Urinary bladder (tissue), 2 donors: ENCODE measurements around the gene OR52E1. TPM values are rescaled to one million over a fixed set of nuclear protein-coding genes. Genes with fewer than 3 reads are reported as not detected.

ENCODE experiments used
- polyA plus RNA-seq: library from polyadenylated mRNA; stranded (reverse); fragments of 200-250 nt; gene quantifications from one replicate; pipeline ENCODE4 v1.2.3, GENCODE V29; 2013
- total RNA-seq: library from RNA; depleted of rRNA; stranded (reverse); fragments of >200 nt; gene quantifications from one replicate; pipeline ENCODE4 v1.2.3, GENCODE V29; 2014
- donor health status: healthy.

Gene OR52E1
- total and polyA plus RNA-seq, 2 donors = not detected

Other genes starting within 250 kb of the OR52E1 start
- gene OR51F2, start 248.3 kb upstream of the OR52E1 start, total RNA-seq = not detected
- gene OR51F2, start 248.3 kb upstream of the OR52E1 start, polyA plus RNA-seq = not detected
- not detected for gene OR51S1, start 220.4 kb upstream of the OR52E1 start, total RNA-seq
- gene OR51S1, start 220.4 kb upstream of the OR52E1 start, polyA plus RNA-seq = not detected
- gene OR51T1, start 187.7 kb upstream of the OR52E1 start, total RNA-seq = not detected
- not detected for gene OR51T1, start 187.7 kb upstream of the OR52E1 start, polyA plus RNA-seq
- gene OR51A7, start 165.8 kb upstream of the OR52E1 start, total RNA-seq = not detected
- not detected for gene OR51A7, start 165.8 kb upstream of the OR52E1 start, polyA plus RNA-seq
- not detected for gene OR51G2, start 150.2 kb upstream of the OR52E1 start, total RNA-seq
- not detected for gene OR51G2, start 150.2 kb upstream of the OR52E1 start, polyA plus RNA-seq
- not detected for gene OR51G1, start 145.2 kb upstream of the OR52E1 start, total RNA-seq
- gene OR51G1, start 145.2 kb upstream of the OR52E1 start, polyA plus RNA-seq = not detected
- gene OR51A4, start 122.0 kb upstream of the OR52E1 start, total RNA-seq = not detected
- gene OR51A4, start 122.0 kb upstream of the OR52E1 start, polyA plus RNA-seq = not detected
- not detected for gene OR51A2, start 113.9 kb upstream of the OR52E1 start, total RNA-seq
- not detected for gene OR51A2, start 113.9 kb upstream of the OR52E1 start, polyA plus RNA-seq
- not detected for gene OR51L1, start 74.7 kb upstream of the OR52E1 start, total RNA-seq
- gene OR51L1, start 74.7 kb upstream of the OR52E1 start, polyA plus RNA-seq = not detected
- not detected for gene OR52J3, start 23.0 kb upstream of the OR52E1 start, total RNA-seq
- not detected for gene OR52J3, start 23.0 kb upstream of the OR52E1 start, polyA plus RNA-seq
- not detected for gene OR52E2, start 9.9 kb upstream of the OR52E1 start, total RNA-seq
- gene OR52E2, start 9.9 kb upstream of the OR52E1 start, polyA plus RNA-seq = not detected
- not detected for gene OR52A5, start 68.8 kb downstream of the OR52E1 start, total RNA-seq
- not detected for gene OR52A5, start 68.8 kb downstream of the OR52E1 start, polyA plus RNA-seq
- not detected for gene OR52A1, start 85.2 kb downstream of the OR52E1 start, total RNA-seq
- not detected for gene OR52A1, start 85.2 kb downstream of the OR52E1 start, polyA plus RNA-seq
- gene OR51V1, start 131.1 kb downstream of the OR52E1 start, total RNA-seq = not detected
- not detected for gene OR51V1, start 131.1 kb downstream of the OR52E1 start, polyA plus RNA-seq
- gene HBB, start 157.5 kb downstream of the OR52E1 start, total RNA-seq = 394 TPM
- gene HBB, start 157.5 kb downstream of the OR52E1 start, polyA plus RNA-seq = 10.1 TPM
- gene HBD, start 164.9 kb downstream of the OR52E1 start, total RNA-seq = not detected
- gene HBD, start 164.9 kb downstream of the OR52E1 start, polyA plus RNA-seq = not detected
- 39.3 TPM for gene HBG1, start 180.3 kb downstream of the OR52E1 start, total RNA-seq
- not detected for gene HBG1, start 180.3 kb downstream of the OR52E1 start, polyA plus RNA-seq
- 2,457 TPM for gene HBG2, start 185.2 kb downstream of the OR52E1 start, total RNA-seq
- gene HBG2, start 185.2 kb downstream of the OR52E1 start, polyA plus RNA-seq = not detected
- 3.0 TPM for gene HBE1, start 200.4 kb downstream of the OR52E1 start, total RNA-seq
- gene HBE1, start 200.4 kb downstream of the OR52E1 start, polyA plus RNA-seq = 0.18 TPM
- 2.0 TPM for gene OR51B4, start 232.4 kb downstream of the OR52E1 start, total RNA-seq
- not detected for gene OR51B4, start 232.4 kb downstream of the OR52E1 start, polyA plus RNA-seq